Measurements from ENCODE around the gene APOBEC3A.

APOBEC3A gene

DNA sequence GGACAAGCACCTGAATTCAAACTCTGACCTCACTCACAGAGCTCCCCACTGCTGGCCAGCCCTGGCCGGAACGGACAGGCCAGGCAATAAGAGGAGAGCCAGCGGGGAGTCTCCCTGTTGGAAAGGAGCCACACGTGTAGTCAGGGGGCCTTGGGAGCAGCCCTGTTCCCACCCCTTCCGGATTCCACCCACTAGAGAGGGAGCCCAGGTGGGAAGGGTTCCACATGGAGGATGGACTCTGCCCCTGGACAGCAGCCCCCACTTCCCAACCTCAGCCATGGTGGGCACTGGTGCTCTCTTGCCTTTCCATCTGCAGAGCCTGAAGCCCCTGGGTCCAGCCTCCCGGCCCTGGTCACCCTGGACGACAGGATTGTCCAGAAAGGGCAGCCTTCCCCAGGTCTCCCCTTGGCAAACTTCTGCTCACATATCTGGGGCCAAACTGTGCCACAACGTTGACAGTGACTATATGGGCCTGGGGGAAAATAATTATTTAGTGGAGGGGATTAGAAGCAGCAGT is 7.5 kb upstream of the APOBEC3A start:
- Histone ChIP-seq H3K79me1 (ENCODE audit: low read length) (no peaks in the 10 kb centered on the region), H3K14ac (ENCODE audit: low read length) (no peak overlapping the region), H4K12ac (ENCODE audit: low read depth, low read length) (no peak overlapping the region), H3K27ac (ENCODE audit: low read depth, low read length) (no peak overlapping the region), H3K9me3 (ENCODE audit: insufficient read depth, low read depth, low read length) (peaks cover 2% of the 10 kb centered on the region), H3K4ac (ENCODE audit: low read depth, low read length) (no peak overlapping the region), H4K91ac (ENCODE audit: low read depth, low read length) (no peak overlapping the region), H2BK12ac (ENCODE audit: low read length) (no peak overlapping the region), H3K4me3 (ENCODE audit: low read depth, low read length) (no peak overlapping the region), H3K27me3 (ENCODE audit: insufficient read depth, low read length) (no peaks in the 10 kb centered on the region), H3K18ac (ENCODE audit: low read length) (no peak overlapping the region), H3K9ac (ENCODE audit: low read length) (no peak overlapping the region), H4K8ac (ENCODE audit: low read depth, low read length) (no peak overlapping the region), H3K79me2 (ENCODE audit: control insufficient read depth, insufficient read depth, low read length, poor library complexity) (no peaks in the 10 kb centered on the region), H2AFZ (ENCODE audit: insufficient read depth, low read length, poor library complexity) (no peak overlapping the region), H3K4me1 (ENCODE audit: control insufficient read depth in 1 of 2, insufficient read depth in 2 of 2, low read length in 2 of 2) (no peaks in the 10 kb centered on the region), H3K23ac (ENCODE audit: low read length) (no peak overlapping the region), H2BK5ac (ENCODE audit: low read depth, low read length, poor library complexity) (no peak overlapping the region), H3K4me2 (ENCODE audit: low read length) (no peak overlapping the region), H2BK120ac (ENCODE audit: insufficient read depth, low read length, poor library complexity) (no peak overlapping the region), H2AK5ac (ENCODE audit: low read length) (no peak overlapping the region), H3K36me3 (ENCODE audit: control insufficient read depth in 1 of 2, insufficient read depth in 2 of 2, low read length in 2 of 2) (no peaks in the 10 kb centered on the region)
- no CpG with 5 or more reads among the region's 8 CpGs for WGBS (ENCODE audit: extremely low coverage, insufficient coverage, insufficient read length)
- DNase-seq = no peak

DNA sequence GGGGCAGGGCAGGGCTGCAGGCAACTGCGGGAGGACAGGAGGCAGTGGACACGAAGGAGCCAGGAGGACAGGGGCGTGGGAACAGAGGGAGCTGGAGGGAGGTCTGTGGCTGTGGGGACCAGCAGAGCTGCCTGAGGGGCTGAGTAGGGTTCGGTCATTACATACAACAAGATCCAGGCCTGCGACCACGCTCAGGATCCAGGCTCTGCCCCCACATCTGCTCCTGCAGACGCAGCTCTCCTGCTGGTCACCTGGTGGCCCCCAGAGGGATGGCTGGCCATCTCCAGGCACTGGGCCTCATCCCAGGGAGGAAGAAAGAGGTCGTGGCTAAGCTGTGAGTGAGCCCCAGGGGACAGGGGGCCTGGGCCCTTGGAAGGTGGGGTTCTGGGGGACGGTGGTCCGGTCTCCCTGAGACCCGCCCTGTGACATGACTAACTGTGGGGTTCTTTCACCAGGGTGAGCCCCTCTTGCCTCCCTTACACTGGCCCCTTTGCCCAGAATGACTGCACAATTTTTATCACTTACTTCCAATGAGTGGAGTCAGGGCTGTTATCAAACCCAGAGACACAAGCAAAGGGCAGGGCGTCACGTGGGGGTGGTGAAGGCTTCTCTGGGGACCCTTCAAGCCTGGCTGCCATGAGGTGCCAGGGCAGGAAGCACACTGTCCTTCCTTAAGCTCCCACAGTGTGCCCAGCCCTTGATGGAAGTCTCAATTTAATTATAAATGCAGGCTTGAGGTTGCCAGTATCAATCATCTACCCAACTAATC is 6.7 kb upstream of the APOBEC3A start:
- no peak overlapping the region for H3K9ac ChIP-seq (ENCODE audit: low read length)
- no peak overlapping the region for H4K91ac ChIP-seq (ENCODE audit: low read depth, low read length)
- peaks cover 2% of the 10 kb centered on the region for H3K9me3 ChIP-seq (ENCODE audit: insufficient read depth, low read depth, low read length)
- no peak overlapping the region for H3K4ac ChIP-seq (ENCODE audit: low read depth, low read length)
- no peak overlapping the region for H2BK5ac ChIP-seq (ENCODE audit: low read depth, low read length, poor library complexity)
- H3K27ac ChIP-seq (ENCODE audit: low read depth, low read length) = no peak overlapping the region
- no peak overlapping the region for H3K18ac ChIP-seq (ENCODE audit: low read length)
- no peak overlapping the region for H2BK120ac ChIP-seq (ENCODE audit: insufficient read depth, low read length, poor library complexity)
- H3K4me1 ChIP-seq (ENCODE audit: control insufficient read depth in 1 of 2, insufficient read depth in 2 of 2, low read length in 2 of 2) = no peaks in the 10 kb centered on the region
- no peaks in the 10 kb centered on the region for H3K36me3 ChIP-seq (ENCODE audit: control insufficient read depth in 1 of 2, insufficient read depth in 2 of 2, low read length in 2 of 2)
- WGBS (ENCODE audit: extremely low coverage, insufficient coverage, insufficient read length) = no CpG with 5 or more reads among the region's 13 CpGs
- no peak overlapping the region for H3K14ac ChIP-seq (ENCODE audit: low read length)
- no peak overlapping the region for H3K23ac ChIP-seq (ENCODE audit: low read length)
- no peak overlapping the region for H2AFZ ChIP-seq (ENCODE audit: insufficient read depth, low read length, poor library complexity)
- no peak overlapping the region for H4K8ac ChIP-seq (ENCODE audit: low read depth, low read length)
- H3K79me1 ChIP-seq (ENCODE audit: low read length) = no peaks in the 10 kb centered on the region
- DNase-seq = no peak
- no peaks in the 10 kb centered on the region for H3K79me2 ChIP-seq (ENCODE audit: control insufficient read depth, insufficient read depth, low read length, poor library complexity)
- no peak overlapping the region for H2BK12ac ChIP-seq (ENCODE audit: low read length)
- no peak overlapping the region for H2AK5ac ChIP-seq (ENCODE audit: low read length)
- no peak overlapping the region for H3K4me3 ChIP-seq (ENCODE audit: low read depth, low read length)
- H3K27me3 ChIP-seq (ENCODE audit: insufficient read depth, low read length) = no peaks in the 10 kb centered on the region
- no peak overlapping the region for H3K4me2 ChIP-seq (ENCODE audit: low read length)
- H4K12ac ChIP-seq (ENCODE audit: low read depth, low read length) = no peak overlapping the region

GRCh38 chr22:38951734-38952133 is 5.7 kb upstream of the APOBEC3A start:
- Histone ChIP-seq H3K18ac (ENCODE audit: low read length) (no peak overlapping the region), H2AFZ (ENCODE audit: insufficient read depth, low read length, poor library complexity) (no peak overlapping the region), H2BK5ac (ENCODE audit: low read depth, low read length, poor library complexity) (no peak overlapping the region), H3K79me2 (ENCODE audit: control insufficient read depth, insufficient read depth, low read length, poor library complexity) (no peaks in the 10 kb centered on the region), H3K9ac (ENCODE audit: low read length) (no peak overlapping the region), H2AK5ac (ENCODE audit: low read length) (no peak overlapping the region), H3K27ac (ENCODE audit: low read depth, low read length) (no peak overlapping the region), H3K14ac (ENCODE audit: low read length) (no peak overlapping the region), H3K4me2 (ENCODE audit: low read length) (no peak overlapping the region), H3K9me3 (ENCODE audit: insufficient read depth, low read depth, low read length) (peaks cover 2% of the 10 kb centered on the region), H3K23ac (ENCODE audit: low read length) (no peak overlapping the region), H3K36me3 (ENCODE audit: control insufficient read depth in 1 of 2, insufficient read depth in 2 of 2, low read length in 2 of 2) (no peaks in the 10 kb centered on the region), H3K4me1 (ENCODE audit: control insufficient read depth in 1 of 2, insufficient read depth in 2 of 2, low read length in 2 of 2) (no peaks in the 10 kb centered on the region), H3K27me3 (ENCODE audit: insufficient read depth, low read length) (no peaks in the 10 kb centered on the region), H3K4me3 (ENCODE audit: low read depth, low read length) (no peak overlapping the region), H4K8ac (ENCODE audit: low read depth, low read length) (no peak overlapping the region), H2BK120ac (ENCODE audit: insufficient read depth, low read length, poor library complexity) (no peak overlapping the region), H4K91ac (ENCODE audit: low read depth, low read length) (no peak overlapping the region), H2BK12ac (ENCODE audit: low read length) (no peak overlapping the region), H3K4ac (ENCODE audit: low read depth, low read length) (no peak overlapping the region), H3K79me1 (ENCODE audit: low read length) (no peaks in the 10 kb centered on the region), H4K12ac (ENCODE audit: low read depth, low read length) (no peak overlapping the region)
- DNase-seq = no peak
- no CpG with 5 or more reads among the region's 2 CpGs for WGBS (ENCODE audit: extremely low coverage, insufficient coverage, insufficient read length)

- no peak overlapping the region for H3K4ac ChIP-seq (ENCODE audit: low read depth, low read length)
- H3K23ac ChIP-seq (ENCODE audit: low read length) = no peak overlapping the region
- H3K27me3 ChIP-seq (ENCODE audit: insufficient read depth, low read length) = no peaks in the 10 kb centered on the region
- no peak overlapping the region for H3K4me3 ChIP-seq (ENCODE audit: low read depth, low read length)
- no peak overlapping the region for H4K8ac ChIP-seq (ENCODE audit: low read depth, low read length)
- H2AK5ac ChIP-seq (ENCODE audit: low read length) = no peak overlapping the region
- H3K4me1 ChIP-seq (ENCODE audit: control insufficient read depth in 1 of 2, insufficient read depth in 2 of 2, low read length in 2 of 2) = no peaks in the 10 kb centered on the region
- peaks cover 4% of the 10 kb centered on the region for H3K9me3 ChIP-seq (ENCODE audit: insufficient read depth, low read depth, low read length)
- H3K79me2 ChIP-seq (ENCODE audit: control insufficient read depth, insufficient read depth, low read length, poor library complexity) = no peaks in the 10 kb centered on the region
- H2BK5ac ChIP-seq (ENCODE audit: low read depth, low read length, poor library complexity) = no peak overlapping the region
- no peak overlapping the region for H3K27ac ChIP-seq (ENCODE audit: low read depth, low read length)
- H2BK12ac ChIP-seq (ENCODE audit: low read length) = no peak overlapping the region
- no peak overlapping the region for H3K9ac ChIP-seq (ENCODE audit: low read length)
- H3K18ac ChIP-seq (ENCODE audit: low read length) = no peak overlapping the region
- H3K36me3 ChIP-seq (ENCODE audit: control insufficient read depth in 1 of 2, insufficient read depth in 2 of 2, low read length in 2 of 2) = no peaks in the 10 kb centered on the region
- DNase-seq = no peak
- H4K12ac ChIP-seq (ENCODE audit: low read depth, low read length) = no peak overlapping the region
- H3K14ac ChIP-seq (ENCODE audit: low read length) = no peak overlapping the region
- H2BK120ac ChIP-seq (ENCODE audit: insufficient read depth, low read length, poor library complexity) = no peak overlapping the region
- WGBS (ENCODE audit: extremely low coverage, insufficient coverage, insufficient read length) = no CpG with 5 or more reads among the region's 12 CpGs
- H3K79me1 ChIP-seq (ENCODE audit: low read length) = no peaks in the 10 kb centered on the region
- H2AFZ ChIP-seq (ENCODE audit: insufficient read depth, low read length, poor library complexity) = no peak overlapping the region
- H4K91ac ChIP-seq (ENCODE audit: low read depth, low read length) = no peak overlapping the region
- no peak overlapping the region for H3K4me2 ChIP-seq (ENCODE audit: low read length)
These were observed 5.0 kb upstream of the APOBEC3A start for GRCh38 chr22:38952281-38952993.

Measured in trophoblast cell (in vitro differentiated cells and primary cell).